Fibroblast of upper back skin (primary cell): ENCODE data around the gene CEP104.

ENCODE experiments used
- DNase-seq: peaks from one replicate; pipeline ENCODE4 v3.0.0-alpha.2; 2013

CEP104 gene

GRCh38 chr1:3893190-3893589 is 36.2 kb upstream of the CEP104 start:
- no peak for DNase-seq

GRCh38 chr1:3892748-3893147 is 35.7 kb upstream of the CEP104 start:
- DNase-seq: no peak

DNA sequence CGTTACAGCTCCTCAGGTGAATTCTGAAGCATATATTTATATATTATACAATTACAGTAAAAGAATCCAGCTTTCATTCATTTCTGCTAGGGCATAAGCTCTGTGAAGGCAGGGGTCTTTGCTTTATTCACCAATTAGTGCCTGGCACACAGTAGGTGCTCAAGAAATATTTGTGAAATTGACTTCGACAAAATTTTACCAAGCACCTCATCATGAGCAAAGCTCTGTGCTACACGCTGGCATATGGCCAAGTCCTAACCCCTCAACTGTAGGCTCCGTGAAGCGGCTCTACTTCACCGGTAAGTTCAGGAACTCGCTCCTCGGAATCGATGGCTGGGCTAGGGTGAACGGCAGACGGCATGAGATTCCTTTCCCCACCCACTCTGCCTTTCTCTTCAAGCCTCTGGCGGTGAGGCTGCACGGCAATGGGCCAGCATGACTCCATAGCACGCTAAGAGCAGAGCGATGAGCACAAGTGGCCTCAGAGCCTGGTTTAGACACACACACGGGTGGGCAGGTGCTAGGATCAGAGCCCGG is 34.4 kb upstream of the CEP104 start:
- no peak for DNase-seq

GRCh38 chr1:3890389-3891328 is 33.6 kb upstream of the CEP104 start:
- DNase-seq: no peak

DNA sequence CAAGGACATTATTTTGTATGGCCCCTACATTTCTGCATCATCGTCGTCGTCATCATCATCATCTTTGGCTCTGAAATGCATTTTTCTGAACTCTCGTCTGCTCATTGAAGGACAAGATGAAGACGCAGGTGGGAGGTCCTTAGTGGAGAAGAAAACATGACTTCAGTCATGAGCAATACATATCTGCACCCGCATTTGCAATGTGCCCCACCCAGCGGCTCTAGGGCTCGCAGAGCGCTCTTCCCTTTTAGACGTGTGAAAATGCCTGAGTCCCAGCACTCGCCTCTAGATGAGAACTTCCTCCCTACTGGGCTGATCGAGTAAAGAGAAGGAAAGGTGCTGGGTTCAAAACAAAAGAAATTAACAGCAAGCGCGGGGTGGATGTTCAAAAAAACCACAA is 32.9 kb upstream of the CEP104 start:
- DNase-seq: no peak

DNA sequence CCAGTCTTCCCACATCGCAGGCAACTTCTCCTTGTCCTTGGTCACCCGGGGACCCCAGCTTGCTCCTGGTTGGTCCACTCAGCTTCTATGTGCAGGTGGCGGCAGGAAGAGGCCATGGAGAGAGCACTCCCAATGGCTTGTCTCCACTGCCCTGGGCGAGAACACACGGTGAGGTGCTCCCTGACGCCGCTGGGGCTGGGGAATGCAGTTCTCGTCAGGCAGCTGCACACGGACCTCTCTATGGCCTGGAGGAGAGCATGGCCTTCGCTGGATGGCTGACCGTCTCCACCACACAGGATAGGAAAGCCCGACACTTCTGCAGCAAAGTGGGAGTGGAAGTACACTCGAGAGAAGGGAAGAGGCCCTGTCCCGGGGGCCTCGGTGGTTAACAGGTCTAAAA is 31.3 kb upstream of the CEP104 start:
- no peak for DNase-seq

GRCh38 chr1:3886691-3887090 is 29.7 kb upstream of the CEP104 start:
- DNase-seq: no peak

GRCh38 chr1:3886106-3886670 is 29.2 kb upstream of the CEP104 start:
- DNase-seq: no peak

DNA sequence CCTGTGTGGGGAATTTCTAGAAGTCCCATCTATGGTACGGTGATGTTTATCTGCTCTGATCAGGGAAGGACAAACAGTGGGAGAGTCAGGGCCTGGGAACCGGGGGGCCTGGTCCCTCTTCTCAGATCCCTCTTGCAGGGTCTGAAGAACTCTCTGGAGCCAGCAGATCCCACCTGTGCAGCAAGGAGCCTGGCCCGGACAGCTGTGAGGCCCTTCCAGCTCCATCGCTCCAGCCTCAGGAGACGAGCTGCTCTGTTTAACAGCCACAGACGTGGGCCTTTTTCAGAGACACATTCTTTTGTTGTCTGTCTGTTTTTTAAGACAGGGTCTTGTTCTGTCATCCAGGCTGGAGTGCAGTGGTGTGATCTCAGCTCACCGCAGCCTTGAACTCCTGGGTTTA is 28.6 kb upstream of the CEP104 start:
- no peak for DNase-seq

DNA sequence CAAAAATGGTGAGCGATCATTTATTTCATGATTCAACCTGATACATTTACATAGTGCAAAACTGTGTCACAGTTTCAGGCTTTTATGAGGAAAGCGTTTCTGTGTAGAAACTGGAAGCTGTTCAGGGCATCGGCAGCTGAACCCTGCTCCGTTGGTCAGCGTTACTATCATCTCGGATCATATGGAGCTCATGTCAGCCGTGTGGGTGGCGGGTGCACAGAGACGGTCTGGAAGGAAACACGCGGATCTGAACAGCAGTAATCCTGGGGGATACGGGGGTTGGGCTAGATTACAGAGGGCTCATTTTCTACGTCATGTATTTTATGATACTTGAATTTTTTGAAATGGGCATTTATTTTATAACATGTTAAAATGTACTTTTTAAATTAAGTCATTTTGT is 28.0 kb upstream of the CEP104 start:
- DNase-seq: no peak

- DNase-seq: no peak
Observed at GRCh38 chr1:3883194-3883925, 26.3 kb upstream of the CEP104 start.

GRCh38 chr1:3881193-3881480 is 24.1 kb upstream of the CEP104 start:
- DNase-seq: no peak

- DNase-seq: no peak
Observed at GRCh38 chr1:3880429-3881192, 23.6 kb upstream of the CEP104 start.

GRCh38 chr1:3879787-3880428 is 22.9 kb upstream of the CEP104 start:
- DNase-seq: no peak

DNA sequence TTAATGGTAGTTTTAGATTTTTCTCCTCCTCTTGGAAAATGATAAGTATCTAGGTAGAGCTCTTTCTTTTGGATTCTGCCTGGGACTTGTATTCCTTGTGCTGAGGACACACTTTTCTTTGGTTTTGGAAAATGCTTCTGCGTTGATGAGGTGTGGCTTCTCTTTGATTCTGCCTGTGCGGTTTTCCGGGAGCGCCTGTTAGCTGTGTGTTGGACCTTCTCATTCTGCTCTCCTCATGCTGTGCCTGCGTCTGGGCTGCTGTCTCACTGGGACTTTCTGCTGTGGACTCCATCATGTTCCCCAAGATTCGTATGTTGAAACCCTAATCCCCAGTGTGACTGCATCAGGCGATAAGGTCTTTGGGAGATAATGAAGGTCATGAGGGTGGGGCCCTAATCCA is 22.1 kb upstream of the CEP104 start:
- DNase-seq: no peak

GRCh38 chr1:3876716-3877115 is 19.7 kb upstream of the CEP104 start:
- DNase-seq: no peak

DNA sequence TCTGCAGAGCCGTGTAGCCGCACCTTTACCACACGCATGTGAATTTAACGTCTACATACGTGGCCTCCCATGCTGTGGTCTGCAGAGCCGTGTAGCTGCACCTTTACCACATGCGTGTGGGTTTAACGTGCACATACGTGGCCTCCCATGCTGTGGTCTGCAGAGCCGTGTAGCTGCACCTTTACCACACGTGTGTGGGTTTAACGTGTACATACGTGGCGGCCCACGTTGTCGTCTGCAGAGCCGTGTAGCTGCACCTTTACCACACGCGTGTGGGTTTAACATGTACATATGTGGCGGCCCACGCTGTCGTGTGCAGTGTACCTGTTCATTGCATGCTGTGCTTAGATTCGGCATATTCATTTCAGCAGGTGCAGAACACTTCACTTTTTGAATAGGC is 17.7 kb upstream of the CEP104 start:
- DNase-seq: no peak

DNA sequence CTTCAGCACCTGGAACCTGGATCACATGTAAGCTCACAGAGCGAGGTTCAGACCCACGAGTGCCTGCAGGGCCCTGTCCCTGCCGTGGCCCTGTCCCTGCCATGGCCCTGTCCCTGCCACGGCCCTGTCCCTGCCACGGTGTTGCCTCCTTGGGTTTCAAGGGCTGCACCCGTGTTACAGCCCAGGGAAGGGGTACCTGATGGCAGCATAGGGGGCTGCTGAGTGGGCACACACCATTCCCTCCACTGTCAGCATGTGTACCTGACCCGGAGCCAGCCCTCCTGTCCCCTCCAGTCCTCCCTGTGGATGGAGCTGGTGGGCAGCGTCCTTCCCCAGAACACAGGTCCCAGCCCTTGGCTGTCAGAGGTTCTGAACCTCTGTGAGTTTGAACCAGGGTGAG is 15.5 kb upstream of the CEP104 start:
- DNase-seq: no peak

DNA sequence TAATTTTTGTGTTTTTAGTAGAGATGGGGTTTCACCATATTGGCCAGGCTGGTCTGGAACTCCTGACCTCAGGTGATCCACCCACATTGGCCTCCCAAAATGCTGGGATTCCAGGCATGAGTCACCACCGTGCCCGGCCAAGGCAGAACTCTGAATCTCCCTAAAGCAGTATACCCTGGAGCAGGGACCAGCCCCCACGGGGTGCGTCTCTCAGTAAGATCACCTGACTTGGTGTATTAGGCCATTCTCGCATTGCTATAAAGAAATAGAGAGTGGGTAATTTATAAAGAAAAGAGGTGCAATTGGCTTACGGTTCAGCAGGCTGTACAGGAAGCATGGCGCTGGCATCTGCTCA is 14.4 kb upstream of the CEP104 start:
- no peak for DNase-seq

GRCh38 chr1:3869751-3870301 is 12.8 kb upstream of the CEP104 start:
- DNase-seq: peak; percentile 16

- no peak for DNase-seq
Observed at GRCh38 chr1:3868464-3869006, 11.5 kb upstream of the CEP104 start.

DNA sequence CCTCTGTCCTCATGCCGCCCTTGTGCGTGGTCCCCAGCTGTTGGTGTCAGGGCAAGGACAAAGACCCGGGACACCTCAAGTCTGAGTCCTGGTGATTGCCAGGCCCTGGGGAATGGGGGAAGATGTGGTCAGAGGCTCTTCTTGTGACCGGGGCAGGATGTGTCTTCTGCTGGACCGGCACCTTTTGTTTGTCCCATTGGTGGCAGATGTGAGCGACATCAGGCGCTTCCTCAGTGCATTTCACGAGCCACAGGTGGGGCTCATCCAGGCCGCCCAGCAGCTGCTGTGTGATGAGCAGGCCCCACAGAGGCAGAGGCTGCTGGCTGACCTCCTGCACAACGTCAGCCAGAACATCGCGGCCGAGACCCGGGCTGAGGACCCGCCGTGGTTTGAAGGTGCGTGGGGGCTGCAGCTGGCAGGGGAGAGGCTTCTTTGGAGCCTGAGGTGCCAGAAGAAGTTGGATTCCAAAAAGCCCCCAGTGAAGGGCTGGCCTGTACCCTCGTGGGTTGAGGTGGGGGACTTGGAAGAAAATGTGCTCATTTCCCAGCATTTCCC is 8.7 kb upstream of the CEP104 start:
- no peak for DNase-seq
